WERI-Rb-1 (cell line): ENCODE measurements around the gene SHH.

Source experiments
- DNase-seq: peaks from one replicate; pipeline ENCODE4 v3.0.0-alpha.2; 2020
- H3K27ac ChIP-seq: fragments of 250-450 bp; sonication (Bioruptor Pico); 2 replicates; pipeline ENCODE4 v1.5.1; 2020; ENCODE audit warnings: mild to moderate bottlenecking, moderate library complexity
- H3K27me3 ChIP-seq: fragments of 250-450 bp; sonication (Bioruptor Pico); 2 replicates; pipeline ENCODE4 v1.5.1; 2021; ENCODE audit warnings: mild to moderate bottlenecking, low read depth, moderate library complexity; ENCODE audit not compliant: insufficient read depth, severe bottlenecking
- H3K36me3 ChIP-seq: fragments of 250-450 bp; sonication (Bioruptor Pico); 2 replicates; pipeline ENCODE4 v1.5.1; 2020; ENCODE audit warnings: mild to moderate bottlenecking, moderate library complexity
- H3K4me3 ChIP-seq: 2 replicates; pipeline ENCODE4 v1.5.1; 2011; ENCODE audit warnings: low read depth, mild to moderate bottlenecking, control low read depth, low read length
- H3K9me3 ChIP-seq: fragments of 250-450 bp; sonication (Bioruptor Pico); 2 replicates; pipeline ENCODE4 v1.5.1; 2021; ENCODE audit warnings: mild to moderate bottlenecking, moderate library complexity; ENCODE audit not compliant: severe bottlenecking
- CTCF ChIP-seq: IDR thresholded peaks from 2 replicates; pipeline ENCODE4 v1.5.1; 2011; ENCODE audit warnings: low read depth, mild to moderate bottlenecking, control low read depth, inconsistent platforms, low read length

SHH gene

GRCh38 chr7:155813125-155813524, 862 bp upstream of the SHH start:
- no peak for DNase-seq
- Histone ChIP-seq H3K27me3 (peaks cover 89% of the 10 kb centered on the region), H3K4me3 (no peak overlapping the region), H3K36me3 (no peaks in the 10 kb centered on the region), H3K27ac (no peak overlapping the region), H3K9me3 (peaks cover 2% of the 10 kb centered on the region)
- TF ChIP-seq CTCF = no peak

GRCh38 chr7:155811560-155811894, 736 bp downstream of the SHH start:
- no peaks in the 10 kb centered on the region for H3K36me3 ChIP-seq
- H3K9me3 ChIP-seq = no peaks in the 10 kb centered on the region
- no peak overlapping the region for H3K27ac ChIP-seq
- no peak for DNase-seq
- TF ChIP-seq CTCF = no peak
- peaks cover 92% of the 10 kb centered on the region for H3K27me3 ChIP-seq
- no peak overlapping the region for H3K4me3 ChIP-seq

GRCh38 chr7:155810770-155811559, 1.3 kb downstream of the SHH start:
- H3K27me3 ChIP-seq = peaks cover 92% of the 10 kb centered on the region
- DNase-seq = no peak
- no peaks in the 10 kb centered on the region for H3K36me3 ChIP-seq
- H3K27ac ChIP-seq = no peak overlapping the region
- no peak overlapping the region for H3K4me3 ChIP-seq
- no peak for TF ChIP-seq CTCF
- H3K9me3 ChIP-seq = no peaks in the 10 kb centered on the region

- no peak for DNase-seq
- Histone ChIP-seq H3K27me3 (peaks cover 92% of the 10 kb centered on the region), H3K4me3 (no peak overlapping the region), H3K27ac (no peak overlapping the region), H3K9me3 (no peaks in the 10 kb centered on the region), H3K36me3 (no peaks in the 10 kb centered on the region)
- no peak for TF ChIP-seq CTCF
Measured at GRCh38 chr7:155809947-155810769, 2.1 kb downstream of the SHH start.

- Histone ChIP-seq H3K27ac (no peak overlapping the region), H3K4me3 (no peak overlapping the region), H3K36me3 (no peaks in the 10 kb centered on the region), H3K27me3 (peaks cover 94% of the 10 kb centered on the region), H3K9me3 (no peaks in the 10 kb centered on the region)
- DNase-seq = no peak
- no peak for TF ChIP-seq CTCF
Measured at GRCh38 chr7:155809332-155809946, 2.8 kb downstream of the SHH start.
